ENCODE results near the gene PIP. TPM values are rescaled to one million over a fixed set of nuclear protein-coding genes. Genes with fewer than 3 reads are reported as not detected.
A peak's percentile ranks its signal among the peaks of the same experiment; 100 is the strongest.
"Not testable (repeated sequence)": the region's sequence is repeated elsewhere in the genome, so short reads cannot be mapped to it uniquely, and the experiment has no call there.

PIP gene, protein sequence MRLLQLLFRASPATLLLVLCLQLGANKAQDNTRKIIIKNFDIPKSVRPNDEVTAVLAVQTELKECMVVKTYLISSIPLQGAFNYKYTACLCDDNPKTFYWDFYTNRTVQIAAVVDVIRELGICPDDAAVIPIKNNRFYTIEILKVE
- total RNA-seq: not detected
- long read RNA-seq: 0 reads

DNA sequence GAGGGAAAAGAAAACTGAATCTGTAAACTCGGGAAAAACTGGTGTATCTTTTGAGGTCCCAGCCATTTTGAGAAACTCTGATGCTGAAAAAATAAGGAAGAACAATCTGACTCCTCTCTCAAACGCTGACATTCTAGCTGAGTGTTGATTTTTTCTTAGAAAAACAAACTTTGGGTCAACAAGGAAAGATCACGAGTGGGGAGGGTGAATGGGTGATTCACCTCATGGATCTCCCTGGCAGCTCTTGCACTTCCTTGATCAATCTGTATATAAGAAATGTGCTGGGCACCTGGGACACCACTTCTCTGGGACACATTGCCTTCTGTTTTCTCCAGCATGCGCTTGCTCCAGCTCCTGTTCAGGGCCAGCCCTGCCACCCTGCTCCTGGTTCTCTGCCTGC is at the start of gene PIP:
Gene PIP (plus strand): TSS at position 297 of the 400 bp plus-strand sequence. CDS start 40 bp downstream, at position 337.
- no peaks in the 10 kb centered on the region for H3K4me1 ChIP-seq
- no peak for DNase-seq
- H3K9me3 ChIP-seq (replicated peaks): no peaks in the 10 kb centered on the region
- H3K27me3 ChIP-seq (ENCODE audit: low read depth): no peaks in the 10 kb centered on the region
- TF ChIP-seq, protein P1, sequence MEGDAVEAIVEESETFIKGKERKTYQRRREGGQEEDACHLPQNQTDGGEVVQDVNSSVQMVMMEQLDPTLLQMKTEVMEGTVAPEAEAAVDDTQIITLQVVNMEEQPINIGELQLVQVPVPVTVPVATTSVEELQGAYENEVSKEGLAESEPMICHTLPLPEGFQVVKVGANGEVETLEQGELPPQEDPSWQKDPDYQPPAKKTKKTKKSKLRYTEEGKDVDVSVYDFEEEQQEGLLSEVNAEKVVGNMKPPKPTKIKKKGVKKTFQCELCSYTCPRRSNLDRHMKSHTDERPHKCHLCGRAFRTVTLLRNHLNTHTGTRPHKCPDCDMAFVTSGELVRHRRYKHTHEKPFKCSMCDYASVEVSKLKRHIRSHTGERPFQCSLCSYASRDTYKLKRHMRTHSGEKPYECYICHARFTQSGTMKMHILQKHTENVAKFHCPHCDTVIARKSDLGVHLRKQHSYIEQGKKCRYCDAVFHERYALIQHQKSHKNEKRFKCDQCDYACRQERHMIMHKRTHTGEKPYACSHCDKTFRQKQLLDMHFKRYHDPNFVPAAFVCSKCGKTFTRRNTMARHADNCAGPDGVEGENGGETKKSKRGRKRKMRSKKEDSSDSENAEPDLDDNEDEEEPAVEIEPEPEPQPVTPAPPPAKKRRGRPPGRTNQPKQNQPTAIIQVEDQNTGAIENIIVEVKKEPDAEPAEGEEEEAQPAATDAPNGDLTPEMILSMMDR (IDR thresholded peaks at IDR 0.05; ENCODE audit: borderline replicate concordance): no peak
- H3K27ac ChIP-seq (replicated peaks): no peak within 1 kb of the TSS
- H3K36me3 ChIP-seq: no peaks in the 10 kb centered on the region
- intact Hi-C loops (cut with micrococcal nuclease): no loop called here
- no peak within 1 kb of the TSS for H3K4me3 ChIP-seq

DNA sequence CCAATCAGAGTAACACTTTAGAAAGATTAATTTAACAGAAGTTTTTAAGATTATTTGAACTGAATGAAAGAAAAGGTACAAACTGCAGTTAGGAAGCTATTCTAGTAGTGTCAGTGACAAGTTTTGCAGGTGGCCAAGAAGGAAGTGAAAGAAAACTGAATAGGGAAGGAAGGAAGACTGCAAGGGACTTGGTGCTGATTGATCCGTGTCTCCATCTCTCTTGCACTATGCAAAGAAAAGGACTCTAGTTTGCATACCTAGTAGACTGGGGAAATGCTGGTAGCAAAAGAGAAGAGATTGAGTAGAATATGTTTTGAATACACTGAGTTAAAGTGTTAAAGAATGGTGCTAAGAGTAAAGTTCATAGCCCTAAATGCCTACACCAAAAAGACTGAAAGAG is 46.8 kb upstream of the PIP start:
- H3K4me1 ChIP-seq: no peaks in the 10 kb centered on the region
- peaks cover 43% of the 10 kb centered on the region for H3K9me3 ChIP-seq (replicated peaks)
- intact Hi-C loops (cut with micrococcal nuclease): no loop called here
- no peak overlapping the region for H3K4me3 ChIP-seq
- H3K27me3 ChIP-seq (ENCODE audit: low read depth): no peaks in the 10 kb centered on the region
- TF ChIP-seq, protein P1 (IDR thresholded peaks at IDR 0.05; ENCODE audit: borderline replicate concordance): no peak
- no peak overlapping the region for H3K27ac ChIP-seq (replicated peaks)
- no peaks in the 10 kb centered on the region for H3K36me3 ChIP-seq
- no peak for DNase-seq

DNA sequence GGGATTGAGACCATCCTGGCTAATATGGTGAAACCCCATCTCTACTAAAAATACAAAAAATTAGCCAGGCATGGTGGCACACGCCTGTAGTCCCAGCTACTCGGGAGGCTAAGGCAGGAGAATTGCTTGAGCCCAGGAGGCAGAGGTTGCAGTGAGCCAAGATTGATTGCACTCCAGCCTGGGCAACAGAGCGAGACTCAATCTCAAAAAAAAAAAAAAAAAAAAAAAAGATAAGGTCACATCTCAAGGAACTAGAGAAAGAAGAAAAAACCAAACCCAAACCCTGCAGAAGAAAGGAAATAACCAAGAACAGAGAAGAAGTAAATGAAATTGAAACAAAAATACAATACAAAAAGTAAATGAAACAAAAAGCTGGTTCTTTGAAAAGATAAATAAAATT is 46.3 kb upstream of the PIP start:
- DNase-seq; H3K4me3 ChIP-seq; H3K36me3 ChIP-seq; intact Hi-C loops (cut with micrococcal nuclease); H3K27me3 ChIP-seq (ENCODE audit: low read depth); H3K27ac ChIP-seq (replicated peaks); H3K4me1 ChIP-seq: not testable (repeated sequence)
- H3K9me3 ChIP-seq (replicated peaks): peaks cover 46% of the 10 kb centered on the region

DNA sequence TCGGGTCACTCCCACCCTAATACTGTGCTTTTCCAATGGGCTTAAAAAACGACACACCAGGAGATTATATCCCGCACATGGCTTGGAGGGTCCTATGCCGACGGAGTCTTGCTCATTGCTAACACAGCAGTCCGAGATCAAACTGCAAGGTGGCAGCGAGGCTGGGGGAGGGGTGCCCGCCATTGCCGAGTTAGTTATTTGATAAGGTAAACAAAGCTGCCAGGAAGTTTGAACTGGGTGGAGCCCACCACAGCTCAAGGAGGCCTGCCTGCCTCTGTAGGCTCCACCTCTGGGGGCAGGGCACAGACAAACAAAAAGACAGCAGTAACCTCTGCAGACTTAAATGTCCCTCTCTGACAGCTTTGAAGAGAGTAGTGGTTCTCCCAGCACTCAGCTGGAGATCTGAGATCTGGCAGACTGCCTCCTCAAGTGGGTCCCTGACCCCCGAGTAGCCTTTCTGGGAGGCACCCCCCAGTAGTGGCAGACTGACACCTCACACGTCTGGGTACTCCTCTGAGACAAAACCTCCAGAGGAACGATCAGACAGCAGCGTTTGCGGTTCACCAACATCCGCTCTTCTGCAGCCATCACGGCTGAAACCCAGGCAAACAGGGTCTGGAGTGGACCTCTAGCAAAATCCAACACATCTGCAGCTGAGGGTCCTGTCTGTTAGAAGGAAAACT is 43.2 kb upstream of the PIP start:
- H3K27me3 ChIP-seq (ENCODE audit: low read depth); H3K4me1 ChIP-seq; intact Hi-C loops (cut with micrococcal nuclease); H3K27ac ChIP-seq (replicated peaks); H3K4me3 ChIP-seq; DNase-seq; H3K36me3 ChIP-seq: not testable (repeated sequence)
- H3K9me3 ChIP-seq (replicated peaks): peaks cover 37% of the 10 kb centered on the region

DNA sequence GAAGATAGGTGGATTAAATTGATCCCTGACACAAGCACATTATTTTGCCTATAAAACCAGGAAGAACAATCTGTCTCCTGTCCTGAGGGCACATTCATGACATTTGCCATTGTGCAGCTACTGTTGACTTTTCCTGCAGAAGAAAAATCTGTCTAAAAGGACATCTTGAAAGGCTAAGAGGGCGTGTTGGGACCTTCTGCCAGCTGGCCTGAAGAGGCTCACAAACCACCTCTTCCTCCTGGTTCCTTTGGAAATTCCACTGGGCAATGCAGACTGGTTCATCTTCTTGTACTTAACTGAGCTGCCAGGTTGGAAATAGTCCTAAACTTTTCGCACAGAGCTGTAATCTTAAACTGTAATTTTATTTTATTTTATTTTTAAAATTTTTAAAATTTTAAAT is 35.7 kb upstream of the PIP start:
- Histone ChIP-seq H3K36me3 (no peaks in the 10 kb centered on the region), H3K4me1 (no peaks in the 10 kb centered on the region), H3K27ac (replicated peaks) (no peak overlapping the region), H3K9me3 (replicated peaks) (peaks cover 65% of the 10 kb centered on the region), H3K4me3 (no peak overlapping the region), H3K27me3 (ENCODE audit: low read depth) (no peaks in the 10 kb centered on the region)
- DNase-seq: no peak
- intact Hi-C loops (cut with micrococcal nuclease): no loop called here
- TF ChIP-seq, protein P1 (IDR thresholded peaks at IDR 0.05; ENCODE audit: borderline replicate concordance): no peak

DNA sequence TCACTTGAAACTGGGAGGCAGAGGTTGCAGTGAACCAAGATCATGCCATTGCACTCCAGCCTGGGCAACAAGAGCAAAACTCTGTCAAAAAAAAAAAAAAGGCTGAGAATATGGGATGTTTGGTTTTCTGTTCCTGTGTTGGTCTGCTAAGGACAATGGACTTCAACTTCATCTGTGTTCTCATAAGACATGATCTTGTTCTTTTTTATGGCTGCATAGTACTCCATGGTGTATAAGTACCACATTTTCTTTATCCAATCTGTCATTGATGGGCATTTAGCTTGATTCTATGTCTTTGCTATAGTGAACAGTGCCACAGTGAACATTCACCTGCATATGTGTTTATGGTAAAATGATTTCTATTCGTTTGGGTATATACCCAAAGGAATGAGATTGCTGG is 32.3 kb upstream of the PIP start:
- H3K36me3 ChIP-seq; DNase-seq; H3K27ac ChIP-seq (replicated peaks); H3K4me1 ChIP-seq; intact Hi-C loops (cut with micrococcal nuclease); H3K4me3 ChIP-seq; H3K27me3 ChIP-seq (ENCODE audit: low read depth): not testable (repeated sequence)
- peaks cover 82% of the 10 kb centered on the region for H3K9me3 ChIP-seq (replicated peaks)

DNA sequence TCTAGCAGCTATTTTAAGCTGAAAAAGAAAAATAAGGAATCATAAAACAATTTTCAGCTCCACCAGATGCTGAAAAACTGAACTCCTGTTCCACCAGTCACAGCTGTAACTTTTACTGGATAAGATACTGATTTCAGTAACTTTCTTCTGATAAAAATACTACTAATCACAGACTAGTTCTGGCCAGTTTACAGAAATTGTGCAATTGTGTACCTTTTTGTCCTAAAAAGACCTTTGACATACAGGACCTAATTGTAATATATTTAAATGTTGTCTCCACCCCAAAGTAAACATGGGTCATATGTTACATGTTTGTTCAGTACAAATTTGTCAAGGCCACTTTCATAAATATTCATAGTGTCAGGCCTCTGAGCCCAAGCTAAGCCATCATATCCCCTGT is 27.1 kb upstream of the PIP start:
- DNase-seq: no peak
- Histone ChIP-seq H3K4me3 (no peak overlapping the region), H3K27ac (replicated peaks) (peak overlapping the region; percentile 36), H3K36me3 (no peaks in the 10 kb centered on the region), H3K9me3 (replicated peaks) (peaks cover 58% of the 10 kb centered on the region), H3K4me1 (no peaks in the 10 kb centered on the region), H3K27me3 (ENCODE audit: low read depth) (no peaks in the 10 kb centered on the region)
- TF ChIP-seq, protein P1 (IDR thresholded peaks at IDR 0.05; ENCODE audit: borderline replicate concordance): no peak
- intact Hi-C loops (cut with micrococcal nuclease): no loop called here

DNA sequence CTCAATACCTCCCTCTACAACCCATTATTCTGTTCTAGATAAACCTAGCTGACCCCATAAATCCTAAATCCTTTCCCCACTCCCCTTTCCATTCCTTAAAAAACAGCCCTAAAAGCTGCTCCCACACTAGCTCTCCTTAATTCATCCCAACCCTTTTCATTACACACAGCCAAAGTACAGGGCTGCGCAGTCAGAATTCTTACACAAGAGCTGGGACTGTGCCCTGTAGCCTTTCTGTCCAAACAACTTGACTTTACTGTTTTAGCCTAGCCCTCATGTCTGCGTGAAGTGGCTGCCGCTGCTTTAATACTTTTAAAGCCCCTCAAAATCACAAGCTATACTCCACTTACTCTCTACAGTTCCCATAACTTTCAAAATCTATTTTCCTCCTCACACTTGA is 23.9 kb upstream of the PIP start:
- H3K4me1 ChIP-seq; DNase-seq; H3K27ac ChIP-seq (replicated peaks); H3K27me3 ChIP-seq (ENCODE audit: low read depth); H3K4me3 ChIP-seq; intact Hi-C loops (cut with micrococcal nuclease); H3K36me3 ChIP-seq: not testable (repeated sequence)
- peaks cover 34% of the 10 kb centered on the region for H3K9me3 ChIP-seq (replicated peaks)
